ENCODE results near the gene SIAE.

SIAE gene

GRCh38 chr11:124673333-124674167 lies at the start of gene SIAE, which contains the start of gene SPA17:
Gene SIAE (minus strand): TSS chr11:124673739. CDS start chr11:124673708, 31 bp downstream.
Gene SPA17 (plus strand): TSS chr11:124673904. CDS start chr11:124675265, 1,361 bp downstream.
- Mint-ChIP-seq H3K4me1 (peaks cover 9% of the 10 kb centered on the region), H3K27ac (peak within 1 kb of the TSS; percentile 98), H3K9me3 (no peaks in the 10 kb centered on the region), H3K27me3 (ENCODE audit: low read depth, poor library complexity) (peaks cover 8% of the 10 kb centered on the region), H3K4me3 (peak within 1 kb of the TSS; percentile 88), H3K36me3 (ENCODE audit: low read depth) (no peaks in the 10 kb centered on the region)
- DNase-seq = peak; percentile 95
- TF ChIP-seq CTCF (IDR thresholded peaks at IDR 0.05) = no peak

GRCh38 chr11:124722176-124722575 lies 48.6 kb upstream of the SIAE start:
- no peak for DNase-seq
- Mint-ChIP-seq H3K9me3 (no peaks in the 10 kb centered on the region), H3K4me3 (no peak overlapping the region), H3K4me1 (peaks cover 66% of the 10 kb centered on the region), H3K27me3 (ENCODE audit: low read depth, poor library complexity) (peaks cover 96% of the 10 kb centered on the region), H3K36me3 (ENCODE audit: low read depth) (no peaks in the 10 kb centered on the region), H3K27ac (no peak overlapping the region)
- no peak for TF ChIP-seq CTCF (IDR thresholded peaks at IDR 0.05)

GRCh38 chr11:124719534-124719933 lies 46.0 kb upstream of the SIAE start:
- peak overlapping the region; percentile 82 for H3K4me3 Mint-ChIP-seq
- H3K9me3 Mint-ChIP-seq = no peaks in the 10 kb centered on the region
- peaks cover 49% of the 10 kb centered on the region for H3K4me1 Mint-ChIP-seq
- no peak for DNase-seq
- H3K36me3 Mint-ChIP-seq (ENCODE audit: low read depth) = no peaks in the 10 kb centered on the region
- no peak for TF ChIP-seq CTCF (IDR thresholded peaks at IDR 0.05)
- peaks cover 99% of the 10 kb centered on the region for H3K27me3 Mint-ChIP-seq (ENCODE audit: low read depth, poor library complexity)
- no peak overlapping the region for H3K27ac Mint-ChIP-seq

- Mint-ChIP-seq H3K27ac (no peak overlapping the region), H3K4me1 (peaks cover 45% of the 10 kb centered on the region)
These were observed 45.3 kb upstream of the SIAE start for GRCh38 chr11:124718801-124719200.

GRCh38 chr11:124717786-124718651 lies 44.5 kb upstream of the SIAE start:
- Mint-ChIP-seq H3K36me3 (ENCODE audit: low read depth) (no peaks in the 10 kb centered on the region), H3K9me3 (no peaks in the 10 kb centered on the region), H3K27me3 (ENCODE audit: low read depth, poor library complexity) (peaks cover 99% of the 10 kb centered on the region), H3K27ac (no peak overlapping the region), H3K4me1 (peaks cover 45% of the 10 kb centered on the region), H3K4me3 (peak overlapping the region; percentile 82)
- TF ChIP-seq CTCF (IDR thresholded peaks at IDR 0.05) = no peak
- DNase-seq = peak; percentile 68

More at GRCh38 chr11:124718801-124719200, 45.3 kb upstream of the SIAE start:
- Mint-ChIP-seq H3K36me3 (ENCODE audit: low read depth) (no peaks in the 10 kb centered on the region), H3K27me3 (ENCODE audit: low read depth, poor library complexity) (peaks cover 99% of the 10 kb centered on the region), H3K4me3 (peak overlapping the region; percentile 82), H3K9me3 (no peaks in the 10 kb centered on the region)
- TF ChIP-seq CTCF (IDR thresholded peaks at IDR 0.05) = no peak
- DNase-seq = no peak
